Gastroesophageal sphincter (tissue), 3 donors: ENCODE results near the gene EDEM2.

ENCODE experiments used
- POLR2AphosphoS5 ChIP-seq: sonication (generic); formaldehyde crosslinking; IDR thresholded peaks from one replicate; pipeline ENCODE4 v1.6.1; 2017; ENCODE audit warnings: antibody characterized with exemption
- TF ChIP-seq, protein P1 (sequence below), 4 experiments: fragments of 200-600 bp in 2 of 4; fragments of 450-650 bp in 2 of 4; sonication (generic) in 1 of 4; IDR thresholded peaks; one replicate each; pipeline ENCODE4 v1.5.1; 2017 to 2019; ENCODE audit warnings: antibody characterized with exemption in 4 of 4, mild to moderate bottlenecking in 2 of 4, moderate library complexity in 2 of 4

GRCh38 chr20:35171438-35171752, 24.3 kb upstream of the EDEM2 start:
- TF ChIP-seq, protein P1, sequence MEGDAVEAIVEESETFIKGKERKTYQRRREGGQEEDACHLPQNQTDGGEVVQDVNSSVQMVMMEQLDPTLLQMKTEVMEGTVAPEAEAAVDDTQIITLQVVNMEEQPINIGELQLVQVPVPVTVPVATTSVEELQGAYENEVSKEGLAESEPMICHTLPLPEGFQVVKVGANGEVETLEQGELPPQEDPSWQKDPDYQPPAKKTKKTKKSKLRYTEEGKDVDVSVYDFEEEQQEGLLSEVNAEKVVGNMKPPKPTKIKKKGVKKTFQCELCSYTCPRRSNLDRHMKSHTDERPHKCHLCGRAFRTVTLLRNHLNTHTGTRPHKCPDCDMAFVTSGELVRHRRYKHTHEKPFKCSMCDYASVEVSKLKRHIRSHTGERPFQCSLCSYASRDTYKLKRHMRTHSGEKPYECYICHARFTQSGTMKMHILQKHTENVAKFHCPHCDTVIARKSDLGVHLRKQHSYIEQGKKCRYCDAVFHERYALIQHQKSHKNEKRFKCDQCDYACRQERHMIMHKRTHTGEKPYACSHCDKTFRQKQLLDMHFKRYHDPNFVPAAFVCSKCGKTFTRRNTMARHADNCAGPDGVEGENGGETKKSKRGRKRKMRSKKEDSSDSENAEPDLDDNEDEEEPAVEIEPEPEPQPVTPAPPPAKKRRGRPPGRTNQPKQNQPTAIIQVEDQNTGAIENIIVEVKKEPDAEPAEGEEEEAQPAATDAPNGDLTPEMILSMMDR (IDR thresholded peaks at IDR 0.05) = no peak
- no peak for TF ChIP-seq POLR2AphosphoS5
